Karpas-422 (cell line): ENCODE measurements around the gene NCMAP. TPM values are rescaled to one million over a fixed set of nuclear protein-coding genes. Genes with fewer than 3 reads are reported as not detected.

Experiments used
- DNase-seq: peaks from one replicate; pipeline ENCODE4 v3.0.0-alpha.2; 2015
- H2AFZ ChIP-seq: fragments of 200-600 bp; sonication (generic); 2 replicates; pipeline ENCODE4 v1.6.1; 2014; ENCODE audit warnings: antibody characterized with exemption, low read length, mixed read lengths
- H3K27ac ChIP-seq: fragments of 200-600 bp; sonication (generic); 2 replicates; pipeline ENCODE4 v1.5.1; 2014; ENCODE audit warnings: mild to moderate bottlenecking, low read length, moderate library complexity
- H3K27me3 ChIP-seq: fragments of 200-600 bp; sonication (generic); 2 replicates; pipeline ENCODE4 v1.6.1; 2014; ENCODE audit warnings: low read length, mixed read lengths
- H3K36me3 ChIP-seq: fragments of 200-600 bp; sonication (generic); 2 replicates; pipeline ENCODE4 v1.6.1; 2014; ENCODE audit warnings: low read length, mixed read lengths; ENCODE audit not compliant: insufficient read depth
- H3K4me1 ChIP-seq: fragments of 200-600 bp; sonication (generic); 2 replicates; pipeline ENCODE4 v1.6.1; 2014; ENCODE audit warnings: mild to moderate bottlenecking, low read length, mixed read lengths
- H3K4me2 ChIP-seq: fragments of 200-600 bp; sonication (generic); 2 replicates; pipeline ENCODE4 v1.6.1; 2014; ENCODE audit warnings: low read length, low read depth, mild to moderate bottlenecking; ENCODE audit not compliant: poor library complexity, severe bottlenecking
- H3K4me3 ChIP-seq: fragments of 200-600 bp; sonication (generic); 2 replicates; pipeline ENCODE4 v1.5.1; 2014; ENCODE audit warnings: mild to moderate bottlenecking, antibody characterized with exemption, low read length, mixed read lengths
- H3K79me2 ChIP-seq: fragments of 200-600 bp; sonication (generic); 2 replicates; pipeline ENCODE4 v1.6.1; 2014; ENCODE audit warnings: mild to moderate bottlenecking, low read length, mixed read lengths
- H3K9ac ChIP-seq: fragments of 200-600 bp; sonication (generic); 2 replicates; pipeline ENCODE4 v1.6.0; 2014; ENCODE audit warnings: low read length
- H3K9me2 ChIP-seq: fragments of 200-600 bp; sonication (generic), shearing (Covaris generic); replicated peaks from 2 replicates; pipeline ENCODE4 v1.6.0; 2014; ENCODE audit warnings: mild to moderate bottlenecking, low read length, moderate library complexity; ENCODE audit not compliant: insufficient read depth
- H3K9me3 ChIP-seq: fragments of 300-700, 200-600 bp; sonication (generic); 2 replicates; pipeline ENCODE4 v1.6.1; 2014; ENCODE audit warnings: low read length, mixed read lengths
- H4K20me1 ChIP-seq: fragments of 200-600 bp; sonication (generic); 2 replicates; pipeline ENCODE4 v1.6.1; 2014; ENCODE audit warnings: mild to moderate bottlenecking, antibody characterized with exemption, low read length, low read depth; ENCODE audit not compliant: insufficient read depth
- total RNA-seq: library from RNA; depleted of rRNA; stranded (reverse); fragments of >200 nt; shearing (Covaris generic); gene quantifications from 2 replicates; pipeline ENCODE4 v1.2.3, GENCODE V29; 2014; ENCODE audit warnings: low replicate concordance

The NCMAP gene
- total RNA-seq, 1 experiment from 2014 or later, result not detected

DNA sequence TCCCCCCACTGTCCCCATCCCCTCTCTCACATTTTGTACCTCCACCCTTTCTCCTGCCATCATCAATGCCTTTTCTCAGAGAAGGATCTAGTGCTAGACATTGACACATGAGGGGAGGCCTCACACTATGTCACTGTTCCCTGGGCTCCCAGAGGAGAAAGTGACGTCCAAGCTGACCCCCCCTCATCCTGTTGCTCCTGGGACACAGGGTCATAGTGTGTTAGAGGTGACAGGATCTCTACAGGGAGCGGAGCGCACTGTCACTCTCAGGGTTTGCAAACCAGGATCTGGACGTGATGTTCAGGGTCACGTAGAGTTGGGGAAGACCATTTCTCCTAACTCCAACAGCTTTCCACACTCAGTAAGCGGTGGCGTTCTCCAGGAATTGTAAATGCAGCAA is 2.6 kb downstream of the NCMAP start:
- Histone ChIP-seq H3K4me1 (no peaks in the 10 kb centered on the region), H3K27me3 (no peaks in the 10 kb centered on the region), H3K4me2 (no peak overlapping the region), H3K9me3 (no peaks in the 10 kb centered on the region), H3K4me3 (no peak overlapping the region), H3K27ac (no peak overlapping the region), H3K36me3 (no peaks in the 10 kb centered on the region), H3K9me2 (no peaks in the 10 kb centered on the region), H2AFZ (no peak overlapping the region), H3K79me2 (no peaks in the 10 kb centered on the region), H3K9ac (no peak overlapping the region), H4K20me1 (no peaks in the 10 kb centered on the region)
- no peak for DNase-seq

DNA sequence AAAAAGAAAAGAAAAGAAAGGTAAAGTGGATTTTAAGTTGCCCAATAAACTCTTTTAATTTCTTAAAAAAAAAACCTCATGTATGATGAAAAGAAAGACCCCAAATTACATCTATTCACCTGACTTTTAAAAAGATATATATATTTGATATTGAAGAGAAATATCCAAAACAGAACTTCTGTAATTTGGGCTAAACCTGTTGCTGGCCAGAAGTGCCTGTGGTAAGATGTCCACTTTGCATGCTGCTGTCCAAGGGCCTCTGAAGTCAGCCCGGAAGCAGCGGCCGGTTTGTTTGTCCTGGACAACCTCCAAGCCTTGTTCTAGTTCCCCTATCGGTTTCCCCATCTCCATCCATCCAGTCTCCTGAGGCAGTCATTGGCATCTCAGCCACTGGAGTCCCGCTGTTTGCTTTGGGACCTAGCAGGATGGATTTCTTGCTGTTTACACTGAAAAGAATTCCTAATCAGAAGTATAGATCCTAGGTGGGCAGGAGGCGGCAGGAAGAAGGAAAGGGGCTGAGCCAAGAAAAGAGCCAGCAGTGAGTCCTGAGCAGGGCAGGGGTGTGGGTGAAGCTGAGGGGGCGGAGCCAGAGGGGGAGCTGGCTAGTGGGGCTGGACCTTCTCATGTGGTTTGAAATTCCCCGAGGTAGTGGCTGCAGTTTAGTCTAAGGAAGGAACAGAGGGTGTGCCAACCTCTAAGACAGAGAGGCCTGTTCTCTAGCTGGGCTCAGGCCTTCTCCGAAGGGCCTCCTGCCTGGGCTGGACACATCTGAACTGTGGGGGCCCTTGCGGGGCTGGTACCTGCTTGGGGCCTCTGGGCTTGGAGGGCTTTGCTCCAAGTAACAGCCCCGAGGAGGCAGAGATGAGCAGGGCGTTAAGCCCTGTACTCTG is 3.3 kb downstream of the NCMAP start:
- H4K20me1 ChIP-seq, result no peaks in the 10 kb centered on the region
- DNase-seq, result no peak
- no peaks in the 10 kb centered on the region for H3K4me1 ChIP-seq
- no peak overlapping the region for H3K4me3 ChIP-seq
- H3K9me2 ChIP-seq, result no peaks in the 10 kb centered on the region
- H3K27me3 ChIP-seq, result no peaks in the 10 kb centered on the region
- no peak overlapping the region for H3K27ac ChIP-seq
- H3K9me3 ChIP-seq, result no peaks in the 10 kb centered on the region
- no peak overlapping the region for H3K9ac ChIP-seq
- H3K4me2 ChIP-seq, result no peak overlapping the region
- no peaks in the 10 kb centered on the region for H3K36me3 ChIP-seq
- no peaks in the 10 kb centered on the region for H3K79me2 ChIP-seq
- no peak overlapping the region for H2AFZ ChIP-seq

GRCh38 chr1:24560361-24560760 is 4.5 kb downstream of the NCMAP start:
- Histone ChIP-seq H3K9me2 (no peaks in the 10 kb centered on the region), H3K36me3 (no peaks in the 10 kb centered on the region), H3K79me2 (no peaks in the 10 kb centered on the region), H4K20me1 (no peaks in the 10 kb centered on the region), H3K4me3 (no peak overlapping the region), H3K27me3 (no peaks in the 10 kb centered on the region), H3K4me1 (peaks cover 10% of the 10 kb centered on the region), H2AFZ (no peak overlapping the region), H3K27ac (no peak overlapping the region), H3K4me2 (no peak overlapping the region), H3K9me3 (no peaks in the 10 kb centered on the region), H3K9ac (no peak overlapping the region)
- no peak for DNase-seq

- Histone ChIP-seq H3K4me3 (no peak overlapping the region), H3K27me3 (no peaks in the 10 kb centered on the region), H3K9ac (no peak overlapping the region), H3K4me2 (no peak overlapping the region), H3K79me2 (no peaks in the 10 kb centered on the region), H4K20me1 (no peaks in the 10 kb centered on the region), H3K9me2 (no peaks in the 10 kb centered on the region), H3K36me3 (no peaks in the 10 kb centered on the region), H2AFZ (no peak overlapping the region), H3K4me1 (peaks cover 10% of the 10 kb centered on the region), H3K9me3 (no peaks in the 10 kb centered on the region), H3K27ac (no peak overlapping the region)
- no peak for DNase-seq
These were observed 6.7 kb downstream of the NCMAP start for GRCh38 chr1:24562625-24563024.

- no peak overlapping the region for H2AFZ ChIP-seq
- H3K4me2 ChIP-seq, result no peak overlapping the region
- no peaks in the 10 kb centered on the region for H3K27me3 ChIP-seq
- DNase-seq, result no peak
- peaks cover 10% of the 10 kb centered on the region for H3K4me1 ChIP-seq
- no peak overlapping the region for H3K9ac ChIP-seq
- H3K36me3 ChIP-seq, result no peaks in the 10 kb centered on the region
- H3K27ac ChIP-seq, result no peak overlapping the region
- H3K79me2 ChIP-seq, result no peaks in the 10 kb centered on the region
- H4K20me1 ChIP-seq, result no peaks in the 10 kb centered on the region
- no peaks in the 10 kb centered on the region for H3K9me3 ChIP-seq
- H3K4me3 ChIP-seq, result no peak overlapping the region
- no peaks in the 10 kb centered on the region for H3K9me2 ChIP-seq
These were observed 8.8 kb downstream of the NCMAP start for GRCh38 chr1:24564695-24565094.

- DNase-seq, result no peak
- no peaks in the 10 kb centered on the region for H4K20me1 ChIP-seq
- no peaks in the 10 kb centered on the region for H3K9me3 ChIP-seq
- H3K27ac ChIP-seq, result no peak overlapping the region
- H3K9ac ChIP-seq, result no peak overlapping the region
- H3K4me3 ChIP-seq, result no peak overlapping the region
- no peaks in the 10 kb centered on the region for H3K36me3 ChIP-seq
- H2AFZ ChIP-seq, result no peak overlapping the region
- H3K79me2 ChIP-seq, result no peaks in the 10 kb centered on the region
- no peaks in the 10 kb centered on the region for H3K27me3 ChIP-seq
- H3K4me1 ChIP-seq, result peaks cover 10% of the 10 kb centered on the region
- no peaks in the 10 kb centered on the region for H3K9me2 ChIP-seq
- no peak overlapping the region for H3K4me2 ChIP-seq
These were observed 10.5 kb downstream of the NCMAP start for GRCh38 chr1:24566236-24566867.

DNA sequence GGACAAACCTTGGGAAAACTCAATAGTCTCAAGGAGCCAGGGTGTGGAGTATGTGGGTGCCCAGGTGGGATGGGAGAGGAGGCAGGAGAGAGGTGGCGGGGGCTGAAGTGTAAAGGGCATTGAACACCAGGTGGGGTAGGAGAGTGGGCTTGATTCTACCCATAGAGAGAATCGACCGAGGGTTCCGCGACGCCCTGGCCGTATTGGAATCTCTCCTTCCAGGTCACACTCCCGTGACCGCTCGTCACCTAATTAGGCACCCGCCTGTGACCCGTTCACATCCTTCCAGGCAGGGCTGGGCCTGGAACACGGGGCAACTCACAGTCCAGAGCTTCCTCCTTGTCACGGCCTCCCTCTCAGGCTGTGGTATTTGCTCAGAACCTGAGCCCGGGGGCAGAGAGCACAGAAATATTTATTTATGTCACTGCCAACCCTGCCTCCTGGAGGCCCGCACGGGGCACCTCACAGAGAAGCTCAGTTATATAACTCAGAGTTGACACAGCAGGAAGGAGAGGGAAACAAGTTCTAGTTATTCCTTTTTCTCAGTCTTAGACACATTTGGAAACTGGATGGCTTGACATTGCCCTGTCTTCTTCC is 12.0 kb downstream of the NCMAP start:
- Histone ChIP-seq H3K9me3 (no peaks in the 10 kb centered on the region), H3K27me3 (no peaks in the 10 kb centered on the region), H2AFZ (no peak overlapping the region), H4K20me1 (no peaks in the 10 kb centered on the region), H3K9ac (no peak overlapping the region), H3K4me2 (no peak overlapping the region), H3K9me2 (no peaks in the 10 kb centered on the region), H3K4me1 (peaks cover 17% of the 10 kb centered on the region), H3K36me3 (no peaks in the 10 kb centered on the region), H3K79me2 (no peaks in the 10 kb centered on the region), H3K4me3 (no peak overlapping the region), H3K27ac (no peak overlapping the region)
- DNase-seq, result no peak

GRCh38 chr1:24568475-24568874 is 12.6 kb downstream of the NCMAP start:
- H3K36me3 ChIP-seq, result no peaks in the 10 kb centered on the region
- peaks cover 18% of the 10 kb centered on the region for H3K4me1 ChIP-seq
- H3K9ac ChIP-seq, result no peak overlapping the region
- no peaks in the 10 kb centered on the region for H4K20me1 ChIP-seq
- no peak for DNase-seq
- H3K4me2 ChIP-seq, result no peak overlapping the region
- no peaks in the 10 kb centered on the region for H3K9me2 ChIP-seq
- no peaks in the 10 kb centered on the region for H3K79me2 ChIP-seq
- no peaks in the 10 kb centered on the region for H3K27me3 ChIP-seq
- no peak overlapping the region for H3K27ac ChIP-seq
- no peak overlapping the region for H2AFZ ChIP-seq
- no peak overlapping the region for H3K4me3 ChIP-seq
- no peaks in the 10 kb centered on the region for H3K9me3 ChIP-seq
